Natural killer cell (primary cell): ENCODE measurements around the gene SNPH. TPM values are rescaled to one million over a fixed set of nuclear protein-coding genes. Genes with fewer than 3 reads are reported as not detected.

ENCODE experiments used
- ATAC-seq, 3 donors: fragments of 150-1000 bp in 2 of 3; fragments of 200-7000 bp in 1 of 3; cut with Tn5 transposase; 1 replicate in 1 of 3; 2 replicates in 2 of 3; pipeline ENCODE4 v1.10.0; 2021; ENCODE audit warnings: mild to moderate bottlenecking in 2 of 3, moderate library complexity in 2 of 3
- DNase-seq, 2 donors: peaks; one replicate each; pipeline versions ENCODE4 v3.0.0 to v3.0.0-alpha.2; 2013 to 2021; ENCODE audit warnings: mixed read lengths in 1 of 2
- H3K27ac ChIP-seq: one replicate; pipeline ENCODE4 v1.5.1; 2013; ENCODE audit warnings: mild to moderate bottlenecking, low read length
- H3K27me3 ChIP-seq: one replicate; pipeline ENCODE4 v1.6.1; 2013; ENCODE audit warnings: low read length; ENCODE audit not compliant: control insufficient read depth, insufficient read depth
- H3K36me3 ChIP-seq: one replicate; pipeline ENCODE4 v1.6.1; 2013; ENCODE audit warnings: low read length; ENCODE audit not compliant: control insufficient read depth, insufficient read depth
- H3K4me1 ChIP-seq: one replicate; pipeline ENCODE4 v1.6.1; 2013; ENCODE audit warnings: low read length; ENCODE audit not compliant: control insufficient read depth, insufficient read depth
- H3K4me3 ChIP-seq: one replicate; pipeline ENCODE4 v1.5.1; 2013; ENCODE audit warnings: low read length
- H3K9me3 ChIP-seq: one replicate; pipeline ENCODE4 v1.6.1; 2013; ENCODE audit warnings: low read length; ENCODE audit not compliant: control insufficient read depth, insufficient read depth
- H3K27ac Mint-ChIP-seq, 2 donors: one replicate each; pipeline ENCODE4 v1.8.0; 2022; ENCODE audit warnings: mild to moderate bottlenecking in 2 of 2, mixed read lengths in 2 of 2, moderate library complexity in 1 of 2
- H3K27me3 Mint-ChIP-seq, 2 donors: one replicate each; pipeline ENCODE4 v1.8.0; 2022; ENCODE audit warnings: low read depth in 2 of 2, mixed read lengths in 2 of 2
- H3K36me3 Mint-ChIP-seq: one replicate; pipeline ENCODE4 v1.8.0; 2022; ENCODE audit warnings: mixed read lengths
- H3K4me1 Mint-ChIP-seq, 2 donors: one replicate each; pipeline ENCODE4 v1.8.0; 2022; ENCODE audit warnings: mixed read lengths in 2 of 2
- H3K4me3 Mint-ChIP-seq: one replicate; pipeline ENCODE4 v1.8.0; 2022; ENCODE audit warnings: mild to moderate bottlenecking, moderate library complexity, mixed read lengths
- H3K9me3 Mint-ChIP-seq, 2 donors: one replicate each; pipeline ENCODE4 v1.8.0; 2022; ENCODE audit warnings: mixed read lengths in 2 of 2
- WGBS: methylation state at CpG from one replicate; pipeline ENCODE4 v1.1.7; 2013; ENCODE audit warnings: missing lambda C conversion rate; ENCODE audit not compliant: insufficient coverage; 5-methylcytosine and 5-hydroxymethylcytosine counted together
- intact Hi-C: fragments of 100-400 bp; cut with micrococcal nuclease; formaldehyde crosslinking; loops from one replicate; pipeline ENCODE4 v1.14.2; 2022
- total RNA-seq, 4 donors: library from RNA; stranded (reverse); fragments of 120-200 nt in 1 of 4; gene quantifications; one replicate each; pipeline versions ENCODE4 v1.2.3 to v1.2.4, GENCODE V29; 2013 to 2022
- TF ChIP-seq, protein P1 (sequence below): fragments of 200-600 bp; IDR thresholded peaks from one replicate; pipeline ENCODE4 v1.8.0; 2022; ENCODE audit warnings: antibody characterized with exemption

Gene SNPH
- total RNA-seq, 3 donors from 2014 or later (not counting 1 experiment from before 2014, with no cell fraction given), result 3.1 to 5.9 (median 5.8) TPM

DNA sequence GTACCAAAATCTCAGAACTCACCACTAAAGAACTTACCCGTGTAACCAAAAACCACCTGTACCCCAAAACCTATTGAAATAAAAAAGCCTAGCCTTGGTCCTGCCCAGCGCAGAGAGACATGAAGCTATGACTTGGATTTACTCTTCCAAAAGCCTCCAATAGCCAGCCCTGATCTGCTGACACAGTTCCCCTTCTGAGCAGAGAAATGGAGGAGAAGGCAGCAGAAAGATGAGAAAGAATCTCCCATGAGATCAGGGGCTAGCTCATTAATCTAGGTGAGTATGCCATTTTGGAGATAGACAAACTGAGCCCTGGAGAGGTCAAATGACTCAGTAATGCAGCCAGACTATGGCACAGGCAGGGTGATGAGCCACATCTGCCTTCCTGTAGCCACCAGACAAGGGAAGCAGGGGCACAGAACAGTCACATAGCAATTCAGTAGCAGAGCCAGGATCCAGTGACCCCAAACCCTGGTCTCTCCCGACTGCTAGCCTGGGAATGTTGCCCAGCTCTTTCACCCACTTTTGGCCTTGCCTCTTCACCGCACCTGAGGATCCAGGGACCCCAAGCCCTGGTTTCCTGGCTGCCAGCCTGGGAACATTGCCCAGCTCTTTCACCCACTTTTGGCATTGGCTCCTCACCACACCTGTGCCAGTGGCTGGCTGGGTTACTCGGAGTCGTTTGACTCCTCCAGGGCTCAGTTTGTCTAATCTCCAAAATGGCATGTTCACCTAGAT is 70.0 kb downstream of the SNPH start:
- 83% methylated on average over 6 of the region's 6 CpGs for WGBS

DNA sequence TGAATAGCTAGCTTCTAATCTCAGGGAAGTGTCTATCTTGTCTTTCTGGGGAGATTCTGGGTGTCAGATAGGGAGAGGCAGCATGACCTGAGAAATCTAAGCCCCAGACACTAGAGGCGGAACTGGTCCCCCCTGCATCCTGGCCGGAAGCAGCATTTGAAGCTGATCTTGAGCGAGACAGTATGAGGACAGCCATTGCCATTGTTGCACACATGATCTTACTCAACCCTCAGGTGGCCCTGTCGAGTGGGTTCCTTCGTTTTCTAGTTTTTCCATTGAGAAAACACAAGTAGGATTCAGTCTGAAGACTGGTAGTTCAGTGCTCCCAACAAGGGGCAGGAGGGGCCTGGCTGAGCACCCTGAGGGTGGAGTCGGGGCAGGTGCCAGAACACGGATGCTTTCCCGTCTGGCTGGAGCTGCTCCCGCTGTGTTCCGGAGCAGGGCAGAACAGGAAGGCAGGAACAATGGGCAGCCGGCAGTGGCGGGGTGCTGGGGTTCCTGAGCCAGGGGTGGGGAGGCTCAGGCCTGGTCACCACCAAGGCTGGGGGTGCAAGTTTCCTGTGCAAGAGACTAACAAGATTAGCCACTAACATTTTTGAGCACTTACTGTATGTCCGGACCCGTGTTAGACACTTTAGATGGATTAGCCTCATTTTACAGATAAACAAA is 70.7 kb downstream of the SNPH start:
- Histone ChIP-seq H3K36me3 (peaks cover 4% of the 10 kb centered on the region), H3K4me3 (no peak overlapping the region), H3K4me1 (peaks cover 6% of the 10 kb centered on the region), H3K27ac (no peak overlapping the region), H3K9me3 (no peaks in the 10 kb centered on the region), H3K27me3 (no peaks in the 10 kb centered on the region)
- Mint-ChIP-seq H3K9me3 (no peaks in the 10 kb centered on the region), H3K27ac (peak overlapping the region in 1 of 2 donors; percentile 17), H3K36me3 (no peaks in the 10 kb centered on the region), H3K4me1 (peaks cover 17 to 19% of the 10 kb centered on the region in 2 donors), H3K4me3 (peak overlapping the region; percentile 52), H3K27me3 (no peaks in the 10 kb centered on the region)
- DNase-seq (peak in 1 of 2 donors; percentile 41), ATAC-seq (peak in 2 of 3 donors; percentile 30 to 67)
- TF ChIP-seq, protein P1, sequence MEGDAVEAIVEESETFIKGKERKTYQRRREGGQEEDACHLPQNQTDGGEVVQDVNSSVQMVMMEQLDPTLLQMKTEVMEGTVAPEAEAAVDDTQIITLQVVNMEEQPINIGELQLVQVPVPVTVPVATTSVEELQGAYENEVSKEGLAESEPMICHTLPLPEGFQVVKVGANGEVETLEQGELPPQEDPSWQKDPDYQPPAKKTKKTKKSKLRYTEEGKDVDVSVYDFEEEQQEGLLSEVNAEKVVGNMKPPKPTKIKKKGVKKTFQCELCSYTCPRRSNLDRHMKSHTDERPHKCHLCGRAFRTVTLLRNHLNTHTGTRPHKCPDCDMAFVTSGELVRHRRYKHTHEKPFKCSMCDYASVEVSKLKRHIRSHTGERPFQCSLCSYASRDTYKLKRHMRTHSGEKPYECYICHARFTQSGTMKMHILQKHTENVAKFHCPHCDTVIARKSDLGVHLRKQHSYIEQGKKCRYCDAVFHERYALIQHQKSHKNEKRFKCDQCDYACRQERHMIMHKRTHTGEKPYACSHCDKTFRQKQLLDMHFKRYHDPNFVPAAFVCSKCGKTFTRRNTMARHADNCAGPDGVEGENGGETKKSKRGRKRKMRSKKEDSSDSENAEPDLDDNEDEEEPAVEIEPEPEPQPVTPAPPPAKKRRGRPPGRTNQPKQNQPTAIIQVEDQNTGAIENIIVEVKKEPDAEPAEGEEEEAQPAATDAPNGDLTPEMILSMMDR, result no peak
- intact Hi-C loops, result no loop called here
- WGBS, result 49% methylated on average over 14 of the region's 14 CpGs

More for the DNA sequence above, 70.0 kb downstream of the SNPH start:
- Mint-ChIP-seq H3K9me3 (no peaks in the 10 kb centered on the region), H3K4me1 (peaks cover 17 to 22% of the 10 kb centered on the region in 2 donors), H3K27ac (peak overlapping the region in 1 of 2 donors; percentile 17), H3K36me3 (no peaks in the 10 kb centered on the region), H3K27me3 (no peaks in the 10 kb centered on the region), H3K4me3 (no peak overlapping the region)
- TF ChIP-seq, protein P1, result no peak
- Histone ChIP-seq H3K27me3 (no peaks in the 10 kb centered on the region), H3K36me3 (peaks cover 4% of the 10 kb centered on the region), H3K9me3 (no peaks in the 10 kb centered on the region), H3K27ac (no peak overlapping the region), H3K4me3 (no peak overlapping the region), H3K4me1 (peaks cover 6% of the 10 kb centered on the region)
- DNase-seq, result no peak
- intact Hi-C loops, result no loop called here
- no peak for ATAC-seq

DNA sequence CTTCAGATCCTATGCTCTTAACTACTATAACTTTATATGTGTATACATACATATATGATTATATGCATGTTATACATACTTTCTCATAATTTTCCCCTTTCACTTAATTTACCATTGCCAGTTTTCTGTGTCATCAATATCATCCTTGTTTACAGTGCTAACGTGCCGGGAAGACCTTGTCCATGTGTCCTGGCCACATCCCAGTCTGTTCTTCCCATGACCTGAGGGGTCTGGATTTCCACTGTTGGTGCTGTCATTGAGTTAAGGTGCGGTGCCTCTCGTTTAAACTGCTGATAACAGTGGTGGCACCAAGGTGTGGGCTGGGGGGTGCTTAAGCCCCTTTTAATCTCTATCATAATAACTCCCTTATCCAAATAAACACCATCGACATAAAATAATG is 71.3 kb downstream of the SNPH start:
- Mint-ChIP-seq H3K27ac (no peak overlapping the region), H3K4me3 (no peak overlapping the region), H3K4me1 (peaks cover 17 to 23% of the 10 kb centered on the region in 2 donors), H3K36me3 (no peaks in the 10 kb centered on the region), H3K9me3 (no peaks in the 10 kb centered on the region), H3K27me3 (no peaks in the 10 kb centered on the region)
- no peaks in the 10 kb centered on the region for H3K27me3 ChIP-seq
- peaks cover 6% of the 10 kb centered on the region for H3K4me1 ChIP-seq
- no peak overlapping the region for H3K4me3 ChIP-seq
- WGBS, result 89% methylated on average over 5 of the region's 5 CpGs
- DNase-seq, result no peak
- H3K36me3 ChIP-seq, result peaks cover 4% of the 10 kb centered on the region
- TF ChIP-seq, protein P1, result no peak
- intact Hi-C loops, result no loop called here
- ATAC-seq, result no peak
- no peak overlapping the region for H3K27ac ChIP-seq
- H3K9me3 ChIP-seq, result no peaks in the 10 kb centered on the region
